Heart left ventricle (tissue), 13 donors: Measurements from ENCODE around the gene MRPL50.

Experiments
- CTCF ChIP-seq, 12 donors: fragments of 200-600 bp; sonication (generic) in 4 of 12; IDR thresholded peaks; one replicate each; pipeline versions ENCODE4 v1.5.0 to v1.8.0; 2018 to 2022; ENCODE audit warnings: antibody characterized with exemption in 12 of 12, mild to moderate bottlenecking in 5 of 12
- POLR2A ChIP-seq, 2 donors: fragments of 450-650 bp; IDR thresholded peaks; one replicate each; pipeline ENCODE4 v1.6.1; 2017; ENCODE audit warnings: antibody characterized with exemption in 2 of 2, mild to moderate bottlenecking in 2 of 2, moderate library complexity in 2 of 2
- donor health status: ischemic (EF 13 %, LVEDD 7.1; RV severe dilation, severe dysfunction).
- donor health status: DM: no; HTN: yes; CAD: no.
- donor health status: DM: no; HTN: no; CAD: no.
- donor health status: ischemic (EF 25% LVEDD 6.9; RV normal size, moderate dysfunction).
- donor health status: ischemic (EF 25% LVEDD 5.7; RV mildly dilated, moderate dysfunction).
- donor health status: ischemic (EF 35%, LVEDD 5.7; RV mildly dilated, moderate dysfunction).
- donor health status: nonischemic (EF 11% LVEDD 7.7; RV severe dilation, severe dysfunction).
- donor health status: DM: yes; HTN: yes; CAD: no.
- donor health status: PGD.
- donor health status: ischemic (EF 29% LVEDD 5.4; RV normal size, mild dysfunction).
- donor health status: nonischemic (EF 23%, LVEDD 6.1; RV moderate dilation, normal function).

- TF ChIP-seq POLR2A (IDR thresholded peaks at IDR 0.05) (no peak), CTCF (IDR thresholded peaks at IDR 0.05) (no peak)
These were observed 45.0 kb upstream of the MRPL50 start for GRCh38 chr9:101443364-101443771.
